Calu3 (cell line): ENCODE results near the gene CDH5. TPM values are rescaled to one million over a fixed set of nuclear protein-coding genes. Genes with fewer than 3 reads are reported as not detected.

ENCODE experiments used
- BruUV-seq: library from RNA; stranded (reverse); fragments of 400-500 nt; replicated peaks from 2 replicates; lab custom pipeline; 2021; lab: Mats Ljungman, UMichigan
- CTCF ChIA-PET: fragments of 300-600 bp; sonication (Branson Sonifier 250); formaldehyde crosslinking; loops from one replicate; lab custom pipeline; 2022; ENCODE audit warnings: antibody characterized with exemption; lab: Charles Lee
- DNase-seq: peaks from one replicate; pipeline ENCODE4 v3.0.0; 2022
- H3K27ac Mint-ChIP-seq: one replicate; pipeline ENCODE4 v1.8.0; 2022; ENCODE audit warnings: mixed read lengths; ENCODE audit not compliant: unreplicated experiment
- H3K27me3 Mint-ChIP-seq: one replicate; pipeline ENCODE4 v1.8.0; 2022; ENCODE audit warnings: mixed read lengths; ENCODE audit not compliant: unreplicated experiment
- H3K36me3 Mint-ChIP-seq: one replicate; pipeline ENCODE4 v1.8.0; 2022; ENCODE audit warnings: mild to moderate bottlenecking, moderate library complexity, mixed read lengths; ENCODE audit not compliant: insufficient read depth, unreplicated experiment
- H3K4me1 Mint-ChIP-seq: one replicate; pipeline ENCODE4 v1.8.0; 2022; ENCODE audit warnings: mild to moderate bottlenecking, low read depth, mixed read lengths; ENCODE audit not compliant: unreplicated experiment
- H3K4me3 Mint-ChIP-seq: one replicate; pipeline ENCODE4 v1.8.0; 2022; ENCODE audit warnings: mild to moderate bottlenecking, low read depth, moderate library complexity, mixed read lengths; ENCODE audit not compliant: unreplicated experiment
- H3K9me3 Mint-ChIP-seq: one replicate; pipeline ENCODE4 v1.8.0; 2022; ENCODE audit warnings: low read depth, mixed read lengths; ENCODE audit not compliant: unreplicated experiment
- CTCF ChIP-seq: fragments of 200-600 bp; IDR thresholded peaks from one replicate; pipeline ENCODE4 v1.8.0; 2022; ENCODE audit warnings: antibody characterized with exemption; ENCODE audit not compliant: unreplicated experiment
- intact Hi-C: fragments of 100-400 bp; cut with micrococcal nuclease; formaldehyde crosslinking; loops from one replicate; pipeline ENCODE4 v1.10.0; 2022; ENCODE audit not compliant: unreplicated experiment
- total RNA-seq: library from RNA; stranded (reverse); gene quantifications from 2 replicates; pipeline ENCODE4 v1.2.3, GENCODE V29; 2022

Gene CDH5
- total RNA-seq, 1 experiment from 2014 or later: not detected

- DNase-seq: no peak
- CTCF ChIA-PET: interaction anchor here (1.8 kb wide), 1 partner anchor 9 kb away, joined by 5 read pairs; no protein-coding TSS in a partner anchor
- Mint-ChIP-seq H3K36me3 (no peaks in the 10 kb centered on the region), H3K4me1 (no peaks in the 10 kb centered on the region), H3K4me3 (no peak overlapping the region), H3K27me3 (peaks cover 92% of the 10 kb centered on the region), H3K27ac (no peak overlapping the region), H3K9me3 (no peaks in the 10 kb centered on the region)
- no TSS peak for BruUV-seq
- intact Hi-C loops: no loop called here
- no peak for TF ChIP-seq CTCF
Observed at GRCh38 chr16:66353055-66353454, 13.4 kb upstream of the CDH5 start.

DNA sequence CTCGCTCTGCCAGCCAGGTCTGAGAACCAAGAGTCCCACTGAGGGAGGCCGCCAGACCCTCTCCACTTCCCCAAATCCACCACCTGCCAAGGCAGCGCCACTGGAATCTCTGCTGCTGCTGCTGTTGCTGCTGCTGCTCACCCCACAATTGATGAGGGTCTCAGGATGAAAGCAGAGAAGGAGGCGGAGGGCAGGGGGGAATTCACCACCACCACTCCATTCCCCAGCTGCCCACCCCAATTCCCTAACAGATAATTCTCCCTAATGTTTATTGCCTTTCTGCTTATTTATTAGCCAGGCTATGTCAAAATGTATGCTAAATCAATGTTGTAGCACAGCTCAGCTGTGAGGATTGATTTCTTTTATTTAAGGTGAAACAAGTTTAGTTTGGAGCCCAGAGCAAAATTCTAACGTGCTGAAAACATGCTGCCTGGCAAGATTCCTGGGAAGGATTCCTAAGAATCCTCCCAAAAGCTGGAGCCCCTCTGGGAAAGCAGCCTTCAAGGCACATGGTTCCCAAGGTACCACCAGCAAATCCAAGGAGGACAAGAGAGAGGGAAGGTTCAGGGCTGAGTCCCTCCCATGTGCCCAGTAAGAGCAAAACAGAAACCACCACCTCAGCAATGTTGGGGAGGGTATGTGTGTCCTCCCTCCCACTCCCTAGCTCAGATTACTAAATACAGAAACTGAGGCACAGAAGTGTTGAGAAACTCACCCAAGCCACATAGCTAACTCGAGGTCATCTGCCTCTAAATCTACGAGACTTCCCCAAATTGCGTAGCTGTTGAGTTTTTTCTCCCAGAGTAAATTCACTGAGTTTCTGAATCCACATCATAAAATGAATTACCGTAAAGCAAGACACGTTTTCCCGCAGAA, 12.2 kb upstream of the CDH5 start:
- Mint-ChIP-seq H3K36me3 (no peaks in the 10 kb centered on the region), H3K4me3 (no peak overlapping the region), H3K27ac (no peak overlapping the region), H3K4me1 (peaks cover 3% of the 10 kb centered on the region), H3K9me3 (no peaks in the 10 kb centered on the region), H3K27me3 (peaks cover 80% of the 10 kb centered on the region)
- BruUV-seq: no TSS peak
- no peak for DNase-seq
- CTCF ChIA-PET: interaction anchor here (1.8 kb wide), 1 partner anchor 10 kb away, joined by 5 read pairs; no protein-coding TSS in a partner anchor
- TF ChIP-seq CTCF: no peak
- intact Hi-C loops: no loop called here

- H3K4me3 Mint-ChIP-seq: no peak overlapping the region
- H3K36me3 Mint-ChIP-seq: no peaks in the 10 kb centered on the region
- no peak for TF ChIP-seq CTCF
- H3K4me1 Mint-ChIP-seq: peaks cover 7% of the 10 kb centered on the region
- no TSS peak for BruUV-seq
- H3K27me3 Mint-ChIP-seq: peaks cover 67% of the 10 kb centered on the region
- CTCF ChIA-PET: interaction anchor here (0.9 kb wide), 1 partner anchor 11 kb away, joined by 3 read pairs; no protein-coding TSS in a partner anchor
- no peak for DNase-seq
- H3K9me3 Mint-ChIP-seq: no peaks in the 10 kb centered on the region
- no peak overlapping the region for H3K27ac Mint-ChIP-seq
- intact Hi-C loops: no loop called here
Observed at GRCh38 chr16:66355526-66355925, 11.0 kb upstream of the CDH5 start.

GRCh38 chr16:66357523-66357928, 9.0 kb upstream of the CDH5 start:
- H3K36me3 Mint-ChIP-seq: no peaks in the 10 kb centered on the region
- DNase-seq: peak; percentile 72
- H3K9me3 Mint-ChIP-seq: no peaks in the 10 kb centered on the region
- no peak overlapping the region for H3K27ac Mint-ChIP-seq
- CTCF ChIA-PET: interaction anchor here (0.7 to 1.4 kb wide), 7 partner anchors 10 to 305 kb away, joined by 3 to 8 read pairs (median 4); partner anchors contain the start of gene CDH5
- TF ChIP-seq CTCF: peak; percentile 86
- no TSS peak for BruUV-seq
- no peak overlapping the region for H3K4me3 Mint-ChIP-seq
- H3K4me1 Mint-ChIP-seq: peaks cover 7% of the 10 kb centered on the region
- peaks cover 74% of the 10 kb centered on the region for H3K27me3 Mint-ChIP-seq
- intact Hi-C loops: no loop called here
